ENCODE data around the gene RMI2.
A peak's percentile ranks its signal among the peaks of the same experiment; 100 is the strongest.

Gene RMI2

GRCh38 chr16:11318817-11319216 lies 26.4 kb upstream of the RMI2 start:
- no peaks in the 10 kb centered on the region; the same call in 1 of the 2 replicates for H3K36me3 ChIP-seq (ENCODE audit: insufficient read depth, low read length)
- H3K9ac ChIP-seq (ENCODE audit: low read depth, low read length), result no peak overlapping the region
- peaks cover 25% of the 10 kb centered on the region for H3K4me1 ChIP-seq (ENCODE audit: insufficient read depth, low read length)
- no peaks in the 10 kb centered on the region for H3K9me3 ChIP-seq (ENCODE audit: control insufficient read depth, insufficient read depth, low read length)

- Histone ChIP-seq H3K36me3 (ENCODE audit: insufficient read depth, low read length) (no peaks in the 10 kb centered on the region; the same call in 1 of the 2 replicates), H3K9ac (ENCODE audit: low read depth, low read length) (no peak overlapping the region), H3K4me1 (ENCODE audit: insufficient read depth, low read length) (peaks cover 18% of the 10 kb centered on the region; the same call in 1 of the 2 replicates), H3K9me3 (ENCODE audit: control insufficient read depth, insufficient read depth, low read length) (no peaks in the 10 kb centered on the region)
Measured at GRCh38 chr16:11319529-11320146, 25.6 kb upstream of the RMI2 start.

- no peak overlapping the region for H3K9ac ChIP-seq (ENCODE audit: low read depth, low read length)
- no peaks in the 10 kb centered on the region; the same call in 1 of the 2 replicates for H3K36me3 ChIP-seq (ENCODE audit: insufficient read depth, low read length)
- H3K9me3 ChIP-seq (ENCODE audit: control insufficient read depth, insufficient read depth, low read length), result no peaks in the 10 kb centered on the region
- H3K4me1 ChIP-seq (ENCODE audit: insufficient read depth, low read length), result peaks cover 13% of the 10 kb centered on the region; the same call in 1 of the 2 replicates
Measured at GRCh38 chr16:11320170-11320569, 25.1 kb upstream of the RMI2 start.

- Histone ChIP-seq H3K36me3 (ENCODE audit: insufficient read depth, low read length) (no peaks in the 10 kb centered on the region; the same call in 1 of the 2 replicates), H3K9me3 (ENCODE audit: control insufficient read depth, insufficient read depth, low read length) (no peaks in the 10 kb centered on the region), H3K9ac (ENCODE audit: low read depth, low read length) (no peak overlapping the region), H3K4me1 (ENCODE audit: insufficient read depth, low read length) (peaks cover 7% of the 10 kb centered on the region; the same call in 1 of the 2 replicates)
Measured at GRCh38 chr16:11321662-11322061, 23.6 kb upstream of the RMI2 start.

- peaks cover 14% of the 10 kb centered on the region; the same call in 1 of the 2 replicates for H3K4me1 ChIP-seq (ENCODE audit: insufficient read depth, low read length)
- H3K36me3 ChIP-seq (ENCODE audit: insufficient read depth, low read length), result no peaks in the 10 kb centered on the region; the same call in 1 of the 2 replicates
- no peaks in the 10 kb centered on the region for H3K9me3 ChIP-seq (ENCODE audit: control insufficient read depth, insufficient read depth, low read length)
- no peak overlapping the region for H3K9ac ChIP-seq (ENCODE audit: low read depth, low read length)
Measured at GRCh38 chr16:11322823-11323222, 22.4 kb upstream of the RMI2 start.

- no peaks in the 10 kb centered on the region for H3K9me3 ChIP-seq (ENCODE audit: control insufficient read depth, insufficient read depth, low read length)
- H3K36me3 ChIP-seq (ENCODE audit: insufficient read depth, low read length), result no peaks in the 10 kb centered on the region; the same call in 1 of the 2 replicates
- no peak overlapping the region for H3K9ac ChIP-seq (ENCODE audit: low read depth, low read length)
- peaks cover 14% of the 10 kb centered on the region; the same call in 1 of the 2 replicates for H3K4me1 ChIP-seq (ENCODE audit: insufficient read depth, low read length)
Measured at GRCh38 chr16:11323551-11324336, 21.5 kb upstream of the RMI2 start.

- Histone ChIP-seq H3K4me1 (ENCODE audit: insufficient read depth, low read length) (peaks cover 14% of the 10 kb centered on the region), H3K9ac (ENCODE audit: low read depth, low read length) (no peak overlapping the region), H3K9me3 (ENCODE audit: control insufficient read depth, insufficient read depth, low read length) (no peaks in the 10 kb centered on the region), H3K36me3 (ENCODE audit: insufficient read depth, low read length) (no peaks in the 10 kb centered on the region)
Measured at GRCh38 chr16:11325404-11326083, 19.7 kb upstream of the RMI2 start.

- H3K4me1 ChIP-seq (ENCODE audit: insufficient read depth, low read length), result peaks cover 17% of the 10 kb centered on the region
Measured at GRCh38 chr16:11326084-11326736, 19.0 kb upstream of the RMI2 start.

GRCh38 chr16:11326737-11327276 lies 18.5 kb upstream of the RMI2 start:
- Histone ChIP-seq H3K9ac (ENCODE audit: low read depth, low read length) (no peak overlapping the region), H3K36me3 (ENCODE audit: insufficient read depth, low read length) (no peaks in the 10 kb centered on the region), H3K4me1 (ENCODE audit: insufficient read depth, low read length) (peaks cover 17% of the 10 kb centered on the region), H3K9me3 (ENCODE audit: control insufficient read depth, insufficient read depth, low read length) (no peaks in the 10 kb centered on the region)

More at GRCh38 chr16:11326084-11326736, 19.0 kb upstream of the RMI2 start:
- Histone ChIP-seq H3K36me3 (ENCODE audit: insufficient read depth, low read length) (no peaks in the 10 kb centered on the region), H3K9ac (ENCODE audit: low read depth, low read length) (no peak overlapping the region), H3K9me3 (ENCODE audit: control insufficient read depth, insufficient read depth, low read length) (no peaks in the 10 kb centered on the region)

- Histone ChIP-seq H3K9ac (ENCODE audit: low read depth, low read length) (no peak overlapping the region), H3K36me3 (ENCODE audit: insufficient read depth, low read length) (no peaks in the 10 kb centered on the region), H3K4me1 (ENCODE audit: insufficient read depth, low read length) (peaks cover 17% of the 10 kb centered on the region), H3K9me3 (ENCODE audit: control insufficient read depth, insufficient read depth, low read length) (no peaks in the 10 kb centered on the region)
Measured at GRCh38 chr16:11327277-11328171, 17.7 kb upstream of the RMI2 start.

- Histone ChIP-seq H3K36me3 (ENCODE audit: insufficient read depth, low read length) (no peaks in the 10 kb centered on the region), H3K9ac (ENCODE audit: low read depth, low read length) (peak overlapping the region; percentile 45), H3K9me3 (ENCODE audit: control insufficient read depth, insufficient read depth, low read length) (no peaks in the 10 kb centered on the region), H3K4me1 (ENCODE audit: insufficient read depth, low read length) (peaks cover 17% of the 10 kb centered on the region)
Measured at GRCh38 chr16:11328172-11329070, 16.8 kb upstream of the RMI2 start.

- Histone ChIP-seq H3K36me3 (ENCODE audit: insufficient read depth, low read length) (no peaks in the 10 kb centered on the region), H3K9me3 (ENCODE audit: control insufficient read depth, insufficient read depth, low read length) (no peaks in the 10 kb centered on the region), H3K9ac (ENCODE audit: low read depth, low read length) (peak overlapping the region; percentile 45), H3K4me1 (ENCODE audit: insufficient read depth, low read length) (peaks cover 17% of the 10 kb centered on the region)
Measured at GRCh38 chr16:11329071-11329491, 16.2 kb upstream of the RMI2 start.
